ENCODE measurements around the gene BBLN. TPM values are rescaled to one million over a fixed set of nuclear protein-coding genes. Genes with fewer than 3 reads are reported as not detected.
A peak's percentile ranks its signal among the peaks of the same experiment; 100 is the strongest.

The BBLN gene
- total and polyA plus RNA-seq, 8 donors, result 23.1 to 133 (median 34.7) TPM

- peaks cover 0 to 15% (median 0%) of the 10 kb centered on the region in 3 donors for H3K4me1 ChIP-seq
- 82 to 95% methylated on average over 3 of the region's 3 CpGs for WGBS, 2 donors
- no peak for TF ChIP-seq CTCF (IDR thresholded peaks at IDR 0.05)
- ATAC-seq (no peak), DNase-seq (peak in 1 of 6 donors; percentile 10), FAIRE-seq (no peak)
- H3K27ac ChIP-seq, result no peak overlapping the region
- H3K9me3 ChIP-seq, result no peaks in the 10 kb centered on the region
- intact Hi-C loops (cut with DNase I), result no loop called here
- no peaks in the 10 kb centered on the region for H3K36me3 ChIP-seq
- no peak overlapping the region for H3K4me3 ChIP-seq
- no peaks in the 10 kb centered on the region for H3K27me3 ChIP-seq
These were observed 46.4 kb downstream of the BBLN start for GRCh38 chr9:128206484-128206883.

GRCh38 chr9:128206916-128207910, 47.1 kb downstream of the BBLN start:
- Histone ChIP-seq H3K27ac (no peak overlapping the region), H3K4me3 (no peak overlapping the region), H3K9me3 (no peaks in the 10 kb centered on the region), H3K36me3 (no peaks in the 10 kb centered on the region), H3K27me3 (no peaks in the 10 kb centered on the region), H3K4me1 (peaks cover 0 to 22% (median 0%) of the 10 kb centered on the region in 3 donors)
- intact Hi-C loops (cut with DNase I), result no loop called here
- FAIRE-seq (no peak), DNase-seq (peak in 1 of 6 donors; percentile 14), ATAC-seq (no peak)
- no peak for TF ChIP-seq CTCF (IDR thresholded peaks at IDR 0.05)
- WGBS, 2 donors, result 80 to 88% methylated on average over 15 of the region's 15 CpGs

DNA sequence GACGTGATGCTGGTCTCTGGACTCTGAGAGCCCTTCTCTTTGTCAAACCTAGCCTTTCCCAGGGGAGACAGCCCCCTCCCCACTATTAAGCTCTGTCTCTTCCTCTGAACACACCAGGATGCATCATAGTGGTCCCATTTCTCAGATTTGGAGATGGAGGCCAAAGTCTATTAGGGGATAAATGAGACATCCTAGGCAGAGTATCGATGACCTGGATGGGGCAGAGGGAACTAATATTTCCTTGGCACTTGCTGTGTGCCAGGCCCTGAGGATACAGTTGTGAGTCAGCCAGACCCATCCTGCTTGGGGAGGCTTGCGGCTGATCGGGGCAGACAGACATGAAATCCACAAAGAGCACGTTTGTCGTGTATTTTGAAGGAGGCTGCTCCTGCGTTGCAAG, 48.3 kb downstream of the BBLN start:
- TF ChIP-seq CTCF (IDR thresholded peaks at IDR 0.05), result no peak
- Histone ChIP-seq H3K9me3 (no peaks in the 10 kb centered on the region), H3K27me3 (no peaks in the 10 kb centered on the region), H3K36me3 (no peaks in the 10 kb centered on the region), H3K27ac (no peak overlapping the region), H3K4me3 (no peak overlapping the region), H3K4me1 (peaks cover 0 to 25% (median 0%) of the 10 kb centered on the region in 3 donors)
- peak in 1 of 6 donors; percentile 9 for DNase-seq
- no peak for ATAC-seq
- intact Hi-C loops (cut with DNase I), result no loop called here
- WGBS, 2 donors, result 89 to 92% methylated on average over 7 of the region's 7 CpGs
- no peak for FAIRE-seq

DNA sequence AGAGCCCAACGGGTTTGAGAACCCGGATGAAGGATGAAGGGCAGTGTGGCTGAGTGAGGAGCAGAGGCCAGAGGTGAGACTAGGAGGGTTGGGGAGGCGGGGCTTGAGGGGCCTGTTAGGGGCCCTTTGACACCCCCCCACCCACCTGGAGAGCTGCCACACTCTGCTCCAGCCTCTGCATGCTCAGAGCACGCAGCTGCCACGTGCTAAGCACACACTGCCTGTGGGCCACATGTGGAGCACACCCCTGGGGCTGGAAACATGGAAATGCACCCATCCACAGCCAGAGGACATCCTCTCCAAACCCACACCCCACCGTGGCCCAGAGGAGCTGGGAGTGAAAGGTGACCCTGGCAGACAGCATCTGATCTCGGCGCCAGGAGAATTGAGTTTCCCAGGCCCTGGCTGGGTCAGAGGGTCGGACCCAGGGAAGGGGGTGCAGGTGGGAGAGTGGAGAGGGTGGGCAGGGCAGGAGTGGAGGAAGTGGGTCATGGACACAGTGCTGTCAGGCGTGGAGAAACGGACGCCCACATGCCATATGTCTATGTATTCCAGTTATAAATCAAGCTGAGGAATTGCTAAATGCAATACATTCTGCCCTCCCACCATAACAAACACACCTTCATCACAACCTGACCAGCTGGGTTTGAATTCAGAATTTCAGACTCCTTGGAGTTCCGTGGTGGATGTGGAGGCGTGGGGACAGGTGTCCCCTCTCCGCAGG, 49.0 kb downstream of the BBLN start:
- H3K36me3 ChIP-seq, result no peaks in the 10 kb centered on the region
- H3K9me3 ChIP-seq, result no peaks in the 10 kb centered on the region
- peak in 2 of 6 donors; percentile 23 to 51 for DNase-seq
- no peak for FAIRE-seq
- H3K4me1 ChIP-seq, result peaks cover 0 to 26% (median 4%) of the 10 kb centered on the region in 3 donors
- no peak overlapping the region for H3K27ac ChIP-seq
- no peak overlapping the region for H3K4me3 ChIP-seq
- ATAC-seq, result no peak
- 78 to 79% methylated on average over 15 of the region's 15 CpGs for WGBS, 2 donors
- no peaks in the 10 kb centered on the region for H3K27me3 ChIP-seq
- no peak for TF ChIP-seq CTCF (IDR thresholded peaks at IDR 0.05)
- intact Hi-C loops (cut with DNase I), result no loop called here

All from pancreas (tissue), 10 donors.